NCI-H1694 treated with DMSO at 0.1 percent for 48 hours (cell line): ENCODE results near the gene DYNC2LI1.
"Not testable (repeated sequence)": the region's sequence is repeated elsewhere in the genome, so short reads cannot be mapped to it uniquely, and the experiment has no call there.

Experiments used
- DNase-seq: peaks from one replicate; lab custom pipeline; 2025; lab: John Stamatoyannopoulos, UW

Gene DYNC2LI1

GRCh38 chr2:43773876-43774613, at the start of gene DYNC2LI1:
Gene DYNC2LI1 (plus strand): TSS chr2:43774039. CDS start chr2:43774139, 100 bp downstream.
- peak; percentile 67 for DNase-seq

- DNase-seq: no peak
Observed at GRCh38 chr2:43724728-43725526, 48.9 kb upstream of the DYNC2LI1 start.

- no peak for DNase-seq
Observed at GRCh38 chr2:43725711-43726246, 48.1 kb upstream of the DYNC2LI1 start.

- DNase-seq: not testable (repeated sequence)
Observed at GRCh38 chr2:43726961-43727633, 46.7 kb upstream of the DYNC2LI1 start.

GRCh38 chr2:43727634-43728014, 46.2 kb upstream of the DYNC2LI1 start:
- DNase-seq: no peak

- DNase-seq: no peak
Observed at GRCh38 chr2:43729491-43730174, 44.2 kb upstream of the DYNC2LI1 start.

- no peak for DNase-seq
Observed at GRCh38 chr2:43731211-43731610, 42.6 kb upstream of the DYNC2LI1 start.

- DNase-seq: no peak
Observed at GRCh38 chr2:43736637-43737036, 37.2 kb upstream of the DYNC2LI1 start.

- DNase-seq: no peak
Observed at GRCh38 chr2:43737097-43737854, 36.6 kb upstream of the DYNC2LI1 start.

GRCh38 chr2:43737855-43738254, 36.0 kb upstream of the DYNC2LI1 start:
- DNase-seq: no peak

- DNase-seq: no peak
Observed at GRCh38 chr2:43738257-43738656, 35.6 kb upstream of the DYNC2LI1 start.

- no peak for DNase-seq
Observed at GRCh38 chr2:43743706-43744105, 30.1 kb upstream of the DYNC2LI1 start.

GRCh38 chr2:43745457-43745856, 28.4 kb upstream of the DYNC2LI1 start:
- no peak for DNase-seq

- no peak for DNase-seq
Observed at GRCh38 chr2:43748333-43748732, 25.5 kb upstream of the DYNC2LI1 start.

GRCh38 chr2:43749583-43749982, 24.3 kb upstream of the DYNC2LI1 start:
- no peak for DNase-seq

GRCh38 chr2:43751476-43751990, 22.3 kb upstream of the DYNC2LI1 start:
- DNase-seq: no peak

- no peak for DNase-seq
Observed at GRCh38 chr2:43752302-43752701, 21.5 kb upstream of the DYNC2LI1 start.

- no peak for DNase-seq
Observed at GRCh38 chr2:43754180-43754579, 19.7 kb upstream of the DYNC2LI1 start.

GRCh38 chr2:43758739-43759138, 15.1 kb upstream of the DYNC2LI1 start:
- DNase-seq: no peak

GRCh38 chr2:43759195-43759594, 14.6 kb upstream of the DYNC2LI1 start:
- DNase-seq: no peak

GRCh38 chr2:43762286-43762685, 11.6 kb upstream of the DYNC2LI1 start:
- DNase-seq: no peak
